ENCODE measurements around the gene CPT1A.
"Not testable (repeated sequence)": the region's sequence is repeated elsewhere in the genome, so short reads cannot be mapped to it uniquely, and the experiment has no call there.

DNA sequence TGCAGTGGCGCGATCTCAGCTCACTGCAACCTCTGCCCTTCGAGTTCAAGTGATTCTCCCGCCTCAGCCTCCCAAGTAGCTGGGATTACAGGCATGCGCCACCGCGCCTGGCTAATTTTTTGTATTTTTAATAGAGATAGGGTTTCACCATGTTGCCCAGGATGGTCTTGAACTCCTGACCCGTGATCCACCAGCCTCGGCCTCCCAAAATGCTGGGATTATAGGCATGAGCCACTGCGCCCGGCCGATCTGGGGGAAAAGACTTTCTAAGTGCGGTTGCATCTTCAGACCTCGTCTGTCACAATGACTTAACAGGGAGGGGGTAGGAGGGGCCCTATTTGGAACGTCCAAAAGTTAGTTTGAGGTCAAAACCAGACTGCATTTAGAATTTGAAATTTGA is 43.1 kb upstream of the CPT1A start:
- TF ChIP-seq, protein P1, sequence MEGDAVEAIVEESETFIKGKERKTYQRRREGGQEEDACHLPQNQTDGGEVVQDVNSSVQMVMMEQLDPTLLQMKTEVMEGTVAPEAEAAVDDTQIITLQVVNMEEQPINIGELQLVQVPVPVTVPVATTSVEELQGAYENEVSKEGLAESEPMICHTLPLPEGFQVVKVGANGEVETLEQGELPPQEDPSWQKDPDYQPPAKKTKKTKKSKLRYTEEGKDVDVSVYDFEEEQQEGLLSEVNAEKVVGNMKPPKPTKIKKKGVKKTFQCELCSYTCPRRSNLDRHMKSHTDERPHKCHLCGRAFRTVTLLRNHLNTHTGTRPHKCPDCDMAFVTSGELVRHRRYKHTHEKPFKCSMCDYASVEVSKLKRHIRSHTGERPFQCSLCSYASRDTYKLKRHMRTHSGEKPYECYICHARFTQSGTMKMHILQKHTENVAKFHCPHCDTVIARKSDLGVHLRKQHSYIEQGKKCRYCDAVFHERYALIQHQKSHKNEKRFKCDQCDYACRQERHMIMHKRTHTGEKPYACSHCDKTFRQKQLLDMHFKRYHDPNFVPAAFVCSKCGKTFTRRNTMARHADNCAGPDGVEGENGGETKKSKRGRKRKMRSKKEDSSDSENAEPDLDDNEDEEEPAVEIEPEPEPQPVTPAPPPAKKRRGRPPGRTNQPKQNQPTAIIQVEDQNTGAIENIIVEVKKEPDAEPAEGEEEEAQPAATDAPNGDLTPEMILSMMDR (optimal IDR thresholded peaks at IDR 0.05 in 1 of 3, IDR thresholded peaks at IDR 0.05 in 1 of 3, conservative IDR thresholded peaks at IDR 0.05 in 1 of 3; ENCODE audit: extremely low read depth in 1 of 3, insufficient read depth in 2 of 3, low read length in 3 of 3) = not testable (repeated sequence)
- TF ChIP-seq EZH2 (IDR thresholded peaks at IDR 0.05; ENCODE audit: low read length) = not testable (repeated sequence)
